ENCODE measurements around the gene PPM1D.
"Not testable (repeated sequence)": the region's sequence is repeated elsewhere in the genome, so short reads cannot be mapped to it uniquely, and the experiment has no call there.

Gene PPM1D

GRCh38 chr17:60599620-60600489 is at the start of gene PPM1D:
PPM1D (plus strand) TSS chr17:60600193; CDS start chr17:60600415, 222 bp downstream.
- DNase-seq (ENCODE audit: low spot score), result peak; percentile 99

GRCh38 chr17:60552255-60552654 is 47.7 kb upstream of the PPM1D start:
- DNase-seq (ENCODE audit: low spot score), result not testable (repeated sequence)

- no peak for DNase-seq (ENCODE audit: low spot score)
Observed at GRCh38 chr17:60554377-60554788, 45.6 kb upstream of the PPM1D start.

- no peak for DNase-seq (ENCODE audit: low spot score)
Observed at GRCh38 chr17:60555786-60556185, 44.2 kb upstream of the PPM1D start.

GRCh38 chr17:60557805-60558204 is 42.2 kb upstream of the PPM1D start:
- no peak for DNase-seq (ENCODE audit: low spot score)

- no peak for DNase-seq (ENCODE audit: low spot score)
Observed at GRCh38 chr17:60559659-60559994, 40.4 kb upstream of the PPM1D start.

GRCh38 chr17:60559995-60560859 is 39.8 kb upstream of the PPM1D start:
- DNase-seq (ENCODE audit: low spot score), result no peak

- DNase-seq (ENCODE audit: low spot score), result no peak
Observed at GRCh38 chr17:60560860-60561257, 39.1 kb upstream of the PPM1D start.

- no peak for DNase-seq (ENCODE audit: low spot score)
Observed at GRCh38 chr17:60562421-60562820, 37.6 kb upstream of the PPM1D start.

GRCh38 chr17:60563743-60564142 is 36.2 kb upstream of the PPM1D start:
- DNase-seq (ENCODE audit: low spot score), result no peak

- DNase-seq (ENCODE audit: low spot score), result no peak
Observed at GRCh38 chr17:60565233-60565632, 34.8 kb upstream of the PPM1D start.

- no peak for DNase-seq (ENCODE audit: low spot score)
Observed at GRCh38 chr17:60573236-60574051, 26.5 kb upstream of the PPM1D start.

GRCh38 chr17:60577147-60577915 is 22.7 kb upstream of the PPM1D start:
- DNase-seq (ENCODE audit: low spot score), result no peak

- DNase-seq (ENCODE audit: low spot score), result no peak
Observed at GRCh38 chr17:60579090-60579489, 20.9 kb upstream of the PPM1D start.

- DNase-seq (ENCODE audit: low spot score), result no peak
Observed at GRCh38 chr17:60579551-60579950, 20.4 kb upstream of the PPM1D start.

- no peak for DNase-seq (ENCODE audit: low spot score)
Observed at GRCh38 chr17:60583008-60583407, 17.0 kb upstream of the PPM1D start.

- DNase-seq (ENCODE audit: low spot score), result no peak
Observed at GRCh38 chr17:60585887-60586286, 14.1 kb upstream of the PPM1D start.

- DNase-seq (ENCODE audit: low spot score), result no peak
Observed at GRCh38 chr17:60586288-60586974, 13.6 kb upstream of the PPM1D start.

- DNase-seq (ENCODE audit: low spot score), result no peak
Observed at GRCh38 chr17:60590070-60590469, 9.9 kb upstream of the PPM1D start.

GRCh38 chr17:60592750-60593149 is 7.2 kb upstream of the PPM1D start:
- DNase-seq (ENCODE audit: low spot score), result no peak

All from COLO829 (cell line).